Ishikawa (cell line): ENCODE measurements around the gene ARPP21.

Source experiments
- CEBPB ChIP-seq: IDR thresholded peaks from 2 replicates; pipeline ENCODE4 v1.6.1; 2012
- EP300 ChIP-seq: IDR thresholded peaks from 2 replicates; pipeline ENCODE4 v1.6.1; 2012; ENCODE audit warnings: borderline replicate concordance
- RAD21 ChIP-seq: IDR thresholded peaks from 2 replicates; pipeline ENCODE4 v1.6.1; 2012; ENCODE audit warnings: low read depth
- REST ChIP-seq: IDR thresholded peaks from 2 replicates; pipeline ENCODE4 v1.6.1; 2012; ENCODE audit warnings: low read depth, mild to moderate bottlenecking
- TAF1 ChIP-seq: IDR thresholded peaks from 2 replicates; pipeline ENCODE4 v1.6.1; 2012; ENCODE audit warnings: low read depth, mild to moderate bottlenecking
- TCF12 ChIP-seq: IDR thresholded peaks from 2 replicates; pipeline ENCODE4 v1.6.1; 2012; ENCODE audit warnings: low read depth
- TEAD4 ChIP-seq: IDR thresholded peaks from 2 replicates; pipeline ENCODE4 v1.6.1; 2012
- USF1 ChIP-seq: IDR thresholded peaks from 2 replicates; pipeline ENCODE4 v1.6.1; 2012
- ZBTB7A ChIP-seq: IDR thresholded peaks from 2 replicates; pipeline ENCODE4 v1.6.1; 2012; ENCODE audit warnings: low read depth
- TF ChIP-seq, protein P1 (sequence below): IDR thresholded peaks from 2 replicates; pipeline ENCODE4 v1.6.1; 2012

DNA sequence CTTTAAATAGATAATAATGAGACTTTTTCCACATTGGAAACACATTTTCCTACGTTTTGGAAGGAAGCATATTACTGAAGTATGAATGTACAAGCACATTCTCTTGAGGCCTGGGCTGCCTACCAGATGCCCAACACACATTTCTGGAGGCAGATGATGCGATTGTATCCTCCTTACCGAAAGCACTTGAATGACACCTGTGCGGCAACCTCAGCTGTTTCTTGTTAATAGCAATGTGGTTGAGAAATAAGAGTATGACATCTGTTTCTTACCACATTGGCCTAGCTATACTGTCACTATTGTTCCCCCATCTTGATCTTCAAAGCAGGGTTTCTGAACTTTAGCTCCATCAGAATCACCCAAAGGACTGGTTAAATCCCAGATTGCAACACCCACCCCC, 84.8 kb downstream of the ARPP21 start:
- TF ChIP-seq RAD21 (no peak), REST (no peak), EP300 (no peak), ZBTB7A (no peak), CEBPB (no peak), TEAD4 (no peak), TAF1 (no peak), USF1 (no peak), TCF12 (no peak)
- TF ChIP-seq, protein P1, sequence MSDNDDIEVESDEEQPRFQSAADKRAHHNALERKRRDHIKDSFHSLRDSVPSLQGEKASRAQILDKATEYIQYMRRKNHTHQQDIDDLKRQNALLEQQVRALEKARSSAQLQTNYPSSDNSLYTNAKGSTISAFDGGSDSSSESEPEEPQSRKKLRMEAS: no peak
